ENCODE data around the gene FSTL1.

GRCh38 chr3:120477781-120478180 lies 27.0 kb upstream of the FSTL1 start:
- TF ChIP-seq REST (IDR thresholded peaks at IDR 0.05; ENCODE audit: insufficient replicate concordance, low read depth) (no peak), CTCF (IDR thresholded peaks at IDR 0.05; ENCODE audit: insufficient read depth, low read length) (no peak)
